ENCODE results near the gene FUT3.

GRCh38 chr19:5880196-5880595, 28.9 kb upstream of the FUT3 start:
- TF ChIP-seq CTCF (optimal IDR thresholded peaks at IDR 0.05 in 1 of 3, IDR thresholded peaks at IDR 0.05 in 1 of 3, conservative IDR thresholded peaks at IDR 0.05 in 1 of 3; ENCODE audit: extremely low read depth in 1 of 3, insufficient read depth in 2 of 3, low read length in 3 of 3) (no peak), EZH2 (IDR thresholded peaks at IDR 0.05; ENCODE audit: low read length) (no peak)

Data from keratinocyte (primary cell).